ENCODE data around the gene ART5. TPM values are rescaled to one million over a fixed set of nuclear protein-coding genes. Genes with fewer than 3 reads are reported as not detected.

The ART5 gene
- total RNA-seq, 1 experiment from 2014 or later = not detected

DNA sequence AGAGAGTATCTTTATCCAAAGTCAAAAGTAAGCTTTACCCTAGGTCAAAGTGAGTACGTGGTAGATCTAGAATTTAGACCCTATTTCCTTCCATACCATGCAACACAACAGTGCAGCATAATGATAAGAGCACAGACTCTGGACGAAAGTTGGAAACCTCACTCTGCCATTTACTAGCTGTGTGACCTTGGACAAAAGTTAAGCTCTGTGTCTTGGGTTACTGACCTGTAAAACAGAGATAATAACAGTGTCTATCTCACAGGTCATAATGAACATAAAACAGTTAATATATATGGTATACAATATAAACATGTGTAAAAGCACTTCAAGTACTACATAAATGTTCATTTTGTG lies 43.0 kb upstream of the ART5 start:
- no peak overlapping the region for H3K27ac ChIP-seq
- no TSS peak for BruUV-seq (replicated peaks)
- H3K27me3 ChIP-seq (ENCODE audit: insufficient read depth, low read depth) = no peaks in the 10 kb centered on the region
- CTCF ChIA-PET = no interaction called here
- no peak for TF ChIP-seq EZH2 (IDR thresholded peaks at IDR 0.05; ENCODE audit: low read depth)
- TF ChIP-seq, protein P1, sequence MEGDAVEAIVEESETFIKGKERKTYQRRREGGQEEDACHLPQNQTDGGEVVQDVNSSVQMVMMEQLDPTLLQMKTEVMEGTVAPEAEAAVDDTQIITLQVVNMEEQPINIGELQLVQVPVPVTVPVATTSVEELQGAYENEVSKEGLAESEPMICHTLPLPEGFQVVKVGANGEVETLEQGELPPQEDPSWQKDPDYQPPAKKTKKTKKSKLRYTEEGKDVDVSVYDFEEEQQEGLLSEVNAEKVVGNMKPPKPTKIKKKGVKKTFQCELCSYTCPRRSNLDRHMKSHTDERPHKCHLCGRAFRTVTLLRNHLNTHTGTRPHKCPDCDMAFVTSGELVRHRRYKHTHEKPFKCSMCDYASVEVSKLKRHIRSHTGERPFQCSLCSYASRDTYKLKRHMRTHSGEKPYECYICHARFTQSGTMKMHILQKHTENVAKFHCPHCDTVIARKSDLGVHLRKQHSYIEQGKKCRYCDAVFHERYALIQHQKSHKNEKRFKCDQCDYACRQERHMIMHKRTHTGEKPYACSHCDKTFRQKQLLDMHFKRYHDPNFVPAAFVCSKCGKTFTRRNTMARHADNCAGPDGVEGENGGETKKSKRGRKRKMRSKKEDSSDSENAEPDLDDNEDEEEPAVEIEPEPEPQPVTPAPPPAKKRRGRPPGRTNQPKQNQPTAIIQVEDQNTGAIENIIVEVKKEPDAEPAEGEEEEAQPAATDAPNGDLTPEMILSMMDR (conservative IDR thresholded peaks at IDR 0.05) = no peak
- no peaks in the 10 kb centered on the region for H3K9me3 ChIP-seq (ENCODE audit: insufficient read depth, low read depth)
- POLR2A ChIA-PET (ENCODE audit: unreplicated experiment) = no interaction called here
- H3K9me2 ChIP-seq (ENCODE audit: insufficient read depth) = no peaks in the 10 kb centered on the region
- no peak overlapping the region for H2AFZ ChIP-seq
- no peak overlapping the region for H3K4me3 ChIP-seq
- 0 out of 2 replicates have a peak, but pooled peaks cover 4% of the 10 kb centered on the region for H3F3A ChIP-seq (ENCODE audit: insufficient read depth, low read depth)
- intact Hi-C loops (cut with micrococcal nuclease; ENCODE audit: unreplicated experiment) = no loop called here
- H3K4me1 ChIP-seq (replicated peaks; ENCODE audit: insufficient read depth) = no peaks in the 10 kb centered on the region
- no peak overlapping the region for H3K4me2 ChIP-seq
- DNase-seq = no peak
- H3K36me3 ChIP-seq (ENCODE audit: low read depth) = peaks cover 12% of the 10 kb centered on the region
- no peaks in the 10 kb centered on the region for H3K79me2 ChIP-seq (ENCODE audit: low read depth)
- H4K20me1 ChIP-seq (ENCODE audit: insufficient read depth) = no peaks in the 10 kb centered on the region

DNA sequence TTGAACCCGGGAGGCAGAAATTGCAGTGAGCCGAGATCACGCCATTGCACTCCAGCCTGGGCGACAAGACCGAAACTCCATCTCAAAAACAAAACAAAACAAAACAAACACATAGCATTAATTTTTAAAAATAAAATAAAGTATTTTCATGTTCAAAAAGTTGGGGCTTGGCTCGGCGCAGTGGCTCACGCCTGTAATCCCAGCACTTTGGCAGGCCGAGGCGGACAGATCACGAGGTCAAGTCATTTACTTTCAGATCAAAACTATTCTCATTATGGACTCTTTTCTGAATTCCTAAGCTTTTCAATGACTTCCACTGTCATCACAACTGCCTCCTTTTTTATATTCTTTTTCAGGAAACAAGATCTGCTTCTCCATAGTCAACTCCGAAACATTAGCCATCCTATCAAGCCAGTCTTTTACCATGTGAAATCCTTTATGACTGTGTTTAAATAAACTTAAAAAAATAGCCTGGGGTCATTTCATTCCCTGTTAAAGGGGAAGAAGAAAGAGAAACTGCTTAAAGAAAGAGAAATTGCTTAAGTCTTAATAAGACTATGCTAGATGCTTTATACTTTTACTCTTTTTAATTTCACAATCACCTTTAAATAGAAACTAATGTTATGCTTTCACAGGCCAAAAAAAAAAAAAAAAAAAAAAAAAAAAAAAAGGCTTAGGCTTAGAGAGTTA lies 42.5 kb upstream of the ART5 start:
- ChIA-PET CTCF (no interaction called here), POLR2A (ENCODE audit: unreplicated experiment) (no interaction called here)
- DNase-seq = no peak
- Histone ChIP-seq H3K36me3 (ENCODE audit: low read depth) (peaks cover 14% of the 10 kb centered on the region), H2AFZ (no peak overlapping the region), H3K9me3 (ENCODE audit: insufficient read depth, low read depth) (no peaks in the 10 kb centered on the region), H3F3A (ENCODE audit: insufficient read depth, low read depth) (0 out of 2 replicates have a peak, but pooled peaks cover 4% of the 10 kb centered on the region), H3K4me3 (no peak overlapping the region), H3K27ac (no peak overlapping the region), H3K79me2 (ENCODE audit: low read depth) (no peaks in the 10 kb centered on the region), H3K4me1 (replicated peaks; ENCODE audit: insufficient read depth) (no peaks in the 10 kb centered on the region), H4K20me1 (ENCODE audit: insufficient read depth) (no peaks in the 10 kb centered on the region), H3K9me2 (ENCODE audit: insufficient read depth) (no peaks in the 10 kb centered on the region), H3K4me2 (no peak overlapping the region), H3K27me3 (ENCODE audit: insufficient read depth, low read depth) (no peaks in the 10 kb centered on the region)
- no TSS peak for BruUV-seq (replicated peaks)
- no peak for TF ChIP-seq EZH2 (IDR thresholded peaks at IDR 0.05; ENCODE audit: low read depth)
- TF ChIP-seq, protein P1 (conservative IDR thresholded peaks at IDR 0.05) = no peak
- intact Hi-C loops (cut with micrococcal nuclease; ENCODE audit: unreplicated experiment) = no loop called here

DNA sequence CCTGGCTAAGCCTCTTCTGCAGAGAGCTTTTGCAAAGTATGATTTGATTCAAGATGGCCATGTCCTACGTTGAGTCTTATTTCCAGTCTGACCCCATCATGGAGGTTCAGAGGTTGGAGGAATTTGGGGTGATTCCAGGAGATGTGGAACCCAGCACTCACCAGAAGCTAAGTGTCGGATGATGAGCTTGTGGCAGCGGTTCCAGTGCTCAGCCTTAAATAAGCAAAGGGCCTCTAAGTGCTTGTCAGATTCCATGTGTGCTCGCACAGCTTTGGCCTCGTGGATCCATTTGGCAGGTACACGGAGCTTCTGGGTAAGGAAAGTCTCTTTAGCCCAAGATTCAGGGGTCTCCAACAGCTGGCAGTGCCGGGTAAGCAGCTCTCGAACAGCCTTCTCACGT lies 41.2 kb upstream of the ART5 start:
- H3K36me3 ChIP-seq (ENCODE audit: low read depth) = peaks cover 16% of the 10 kb centered on the region
- no peaks in the 10 kb centered on the region for H3K4me1 ChIP-seq (replicated peaks; ENCODE audit: insufficient read depth)
- H3K4me2 ChIP-seq = no peak overlapping the region
- TF ChIP-seq EZH2 (IDR thresholded peaks at IDR 0.05; ENCODE audit: low read depth) = no peak
- TF ChIP-seq, protein P1 (conservative IDR thresholded peaks at IDR 0.05) = no peak
- H3K79me2 ChIP-seq (ENCODE audit: low read depth) = no peaks in the 10 kb centered on the region
- no peak overlapping the region for H3K4me3 ChIP-seq
- ChIA-PET CTCF (no interaction called here), POLR2A (ENCODE audit: unreplicated experiment) (interaction anchor here (0.5 kb wide), 1 partner anchor 16 kb away, joined by 3 read pairs; no protein-coding TSS in a partner anchor)
- no peaks in the 10 kb centered on the region for H3K9me3 ChIP-seq (ENCODE audit: insufficient read depth, low read depth)
- H3K9me2 ChIP-seq (ENCODE audit: insufficient read depth) = no peaks in the 10 kb centered on the region
- no TSS peak for BruUV-seq (replicated peaks)
- H2AFZ ChIP-seq = no peak overlapping the region
- H3K27ac ChIP-seq = no peak overlapping the region
- H4K20me1 ChIP-seq (ENCODE audit: insufficient read depth) = no peaks in the 10 kb centered on the region
- H3K27me3 ChIP-seq (ENCODE audit: insufficient read depth, low read depth) = no peaks in the 10 kb centered on the region
- intact Hi-C loops (cut with micrococcal nuclease; ENCODE audit: unreplicated experiment) = no loop called here
- DNase-seq = no peak
- H3F3A ChIP-seq (ENCODE audit: insufficient read depth, low read depth) = 0 out of 2 replicates have a peak, but pooled peaks cover 4% of the 10 kb centered on the region

Data from PC-9 (cell line).